K562 (cell line): ENCODE measurements around the gene TTC24. TPM values are rescaled to one million over a fixed set of nuclear protein-coding genes. Genes with fewer than 3 reads are reported as not detected.

Experiments used
- ATAC-seq: fragments of 200-7000 bp; cut with Tn5 transposase; 3 replicates; pipeline ENCODE4 v1.9.1; 2020; ENCODE audit warnings: moderate library complexity
- BruUV-seq: library from RNA; stranded (reverse); fragments of 400-500 nt; replicated peaks from 2 replicates; lab custom pipeline; 2021; lab: Mats Ljungman, UMichigan
- CTCF ChIA-PET: fragments of 300-600 bp; formaldehyde crosslinking; extraction: SDS; loops from one replicate; lab custom pipeline; 2021; ENCODE audit warnings: low intra/inter-chr PET ratio; lab: Yijun Ruan, JAX
- POLR2A ChIA-PET: fragments of 300-600, 350-650 bp; sonication (Branson Sonifier 250); formaldehyde crosslinking; extraction: SDS; loops from one replicate; lab custom pipeline; 2021; ENCODE audit warnings: antibody characterized with exemption, inconsistent platforms; lab: Yijun Ruan, JAX
- DNase-seq, 4 experiments: peaks; one replicate each; pipeline versions ENCODE4 v3.0.0 to v3.0.0-alpha.2; 2011 to 2018; ENCODE audit warnings: low spot score in 3 of 4, mixed read lengths in 3 of 4; ENCODE audit errors: extremely low read depth in 1 of 4
- FAIRE-seq: peaks from 2 replicates; lab custom pipeline; 2011; peaks lifted over from hg19 to GRCh38; lab: Jason Lieb, UNC
- H2AFZ ChIP-seq: 2 replicates; pipeline ENCODE4 v1.6.0; 2011; ENCODE audit warnings: low read depth, low read length, control low read depth, inconsistent platforms
- H3K27ac ChIP-seq: fragments of 200-600 bp; 3 replicates; pipeline ENCODE4 v1.8.0; 2011; ENCODE audit warnings: low read depth, mild to moderate bottlenecking, control low read depth, inconsistent platforms, low read length, moderate library complexity, mixed read lengths; ENCODE audit errors: extremely low read depth
- H3K27me3 ChIP-seq, 2 experiments: fragments of 300-600 bp in 1 of 2; 2 replicates in 1 of 2; 3 replicates in 1 of 2; pipeline versions ENCODE4 v1.6.0 to v1.8.0; 2011; ENCODE audit warnings: inconsistent platforms in 2 of 2, low read length in 2 of 2, mild to moderate bottlenecking in 1 of 2, mixed read lengths in 1 of 2, moderate library complexity in 1 of 2; ENCODE audit not compliant: control insufficient read depth in 2 of 2, insufficient read depth in 2 of 2
- H3K36me3 ChIP-seq: fragments of 300-600 bp; 3 replicates; pipeline ENCODE4 v1.8.0; 2011; ENCODE audit warnings: mild to moderate bottlenecking, low read length, inconsistent platforms; ENCODE audit not compliant: control insufficient read depth, insufficient read depth
- H3K4me1 ChIP-seq, 2 experiments: fragments of 200-600 bp in 1 of 2; replicated peaks in 1 of 2; 2 replicates in 1 of 2; 3 replicates in 1 of 2; pipeline versions ENCODE4 v1.5.1 to v1.8.0; 2011; ENCODE audit warnings: inconsistent platforms in 2 of 2, low read length in 2 of 2, mild to moderate bottlenecking in 1 of 2, mixed read lengths in 1 of 2, moderate library complexity in 1 of 2; ENCODE audit not compliant: control insufficient read depth in 2 of 2, insufficient read depth in 2 of 2
- H3K4me2 ChIP-seq: 2 replicates; pipeline ENCODE4 v1.6.1; 2011; ENCODE audit warnings: low read length, control low read depth, inconsistent platforms, mixed read lengths; ENCODE audit not compliant: insufficient read depth
- H3K4me3 ChIP-seq: fragments of 200-600 bp; sonication (generic), shearing (Covaris generic); 2 replicates; pipeline ENCODE4 v1.5.1; 2016; ENCODE audit warnings: control low read depth, inconsistent platforms
- H3K79me2 ChIP-seq: fragments of 200-600 bp; 3 replicates; pipeline ENCODE4 v1.8.0; 2011; ENCODE audit warnings: low read length, inconsistent platforms; ENCODE audit not compliant: control insufficient read depth, insufficient read depth
- H3K9ac ChIP-seq, 2 experiments: 2 replicates each; pipeline versions ENCODE4 v1.6.0 to v1.6.1; 2011; ENCODE audit warnings: low read depth in 2 of 2, low read length in 2 of 2, control low read depth in 1 of 2, inconsistent platforms in 1 of 2, mild to moderate bottlenecking in 1 of 2, mixed read lengths in 1 of 2; ENCODE audit not compliant: insufficient read depth in 1 of 2
- H3K9me1 ChIP-seq: one replicate; pipeline ENCODE4 v1.6.0; 2011; ENCODE audit warnings: inconsistent platforms, mild to moderate bottlenecking, low read length, moderate library complexity; ENCODE audit not compliant: control insufficient read depth, insufficient read depth
- H3K9me3 ChIP-seq: replicated peaks from 2 replicates; pipeline ENCODE4 v1.5.1; 2011; ENCODE audit warnings: low read depth, low read length, inconsistent platforms; ENCODE audit not compliant: control insufficient read depth, insufficient read depth
- H4K20me1 ChIP-seq: replicated peaks from 2 replicates; pipeline ENCODE4 v1.6.1; 2011; ENCODE audit warnings: low read length, inconsistent platforms, mixed read lengths; ENCODE audit not compliant: control insufficient read depth, insufficient read depth
- CHD4 ChIP-seq: fragments of 200-600 bp; sonication (generic); IDR thresholded peaks from 3 replicates; pipeline ENCODE4 v1.6.1; 2012; ENCODE audit warnings: low read depth, mild to moderate bottlenecking, mixed read lengths, low read length, inconsistent platforms; ENCODE audit not compliant: insufficient read depth, insufficient replicate concordance, poor library complexity, severe bottlenecking
- ESRRA ChIP-seq: fragments of 450-650 bp; IDR thresholded peaks from 2 replicates; pipeline ENCODE4 v1.6.1; 2014; ENCODE audit warnings: low read depth, mild to moderate bottlenecking, moderate library complexity, borderline replicate concordance
- MXD1 ChIP-seq: fragments of 250-450 bp; sonication (Bioruptor Pico); IDR thresholded peaks from 2 replicates; pipeline ENCODE4 v1.8.0; 2021; ENCODE audit warnings: borderline replicate concordance, mild to moderate bottlenecking, moderate library complexity; ENCODE audit not compliant: poor library complexity, severe bottlenecking
- NR4A1 ChIP-seq, 2 experiments: fragments of 250-450 bp in 1 of 2; fragments of 450-650 bp in 1 of 2; sonication (Bioruptor Pico) in 1 of 2; IDR thresholded peaks; 2 replicates each; pipeline versions ENCODE4 v1.4.0 to v1.6.1; 2016 to 2020; ENCODE audit warnings: mild to moderate bottlenecking in 2 of 2, missing compliant biosample characterization in 1 of 2, missing genetic modification characterization in 1 of 2, moderate library complexity in 1 of 2
- RBFOX2 ChIP-seq: fragments of 200-400 bp; formaldehyde crosslinking; IDR thresholded peaks from 2 replicates; pipeline ENCODE4 v1.6.1; 2017; ENCODE audit warnings: low read depth, mild to moderate bottlenecking, low read length, moderate library complexity
- TSC22D4 ChIP-seq: fragments of 450-650 bp; IDR thresholded peaks from 2 replicates; pipeline ENCODE4 v1.6.1; 2016; ENCODE audit warnings: missing genetic modification characterization, missing biosample characterization, control low read depth
- ZNF174 ChIP-seq: fragments of 250-450 bp; sonication (Bioruptor Pico); IDR thresholded peaks from 2 replicates; pipeline ENCODE4 v1.4.0; 2020; ENCODE audit warnings: mild to moderate bottlenecking
- ZNF3 ChIP-seq: fragments of 250-450 bp; sonication (Bioruptor Pico); IDR thresholded peaks from 2 replicates; pipeline ENCODE4 v1.5.0; 2021; ENCODE audit warnings: mild to moderate bottlenecking, moderate library complexity
- WGBS: fragments of 100-300 bp; shearing (Covaris generic); methylation state at CpG from one replicate; pipeline ENCODE4 v1.1.6; 2016; ENCODE audit warnings: low coverage, mixed read lengths; ENCODE audit not compliant: insufficient coverage; ENCODE audit errors: missing lambda C conversion rate; 5-methylcytosine and 5-hydroxymethylcytosine counted together
- in situ Hi-C: fragments of 300-500 bp; cut with MboI; formaldehyde crosslinking; loops from 4 replicates; pipeline ENCODE4 v1.15.0; 2018; ENCODE audit warnings: inconsistent platforms, mixed read lengths
- intact Hi-C: fragments of 100-400 bp; cut with micrococcal nuclease; formaldehyde crosslinking; loops from 2 replicates; pipeline ENCODE4 v1.14.2; 2022
- polyA plus RNA-seq, 8 experiments: library from polyadenylated mRNA; depleted of rRNA in 4 of 8; stranded (reverse) in 5 of 8; unstranded in 3 of 8; fragments of >200 nt; fragmentation: Nextera tagmentation in 2 of 8; fragmentation: Illumina TruSeq in 1 of 8; extraction: Ambion mirVana in 2 of 8; extraction: Trizol in 1 of 8; gene quantifications; 2 replicates each; pipeline versions ENCODE4 v1.2.1 to v1.2.3, GENCODE V29; 2011 to 2014; ENCODE audit warnings: inconsistent platforms in 1 of 8, missing spikeins in 1 of 8
- total RNA-seq, 7 experiments: library from RNA; depleted of rRNA in 6 of 7; stranded (reverse); fragments of >200 nt in 6 of 7; fragmentation: Illumina TruSeq in 2 of 7; extraction: Trizol in 2 of 7; gene quantifications; 2 replicates each; pipeline versions ENCODE4 v1.2.1 to v1.2.3, GENCODE V29; 2011 to 2021; ENCODE audit warnings: low replicate concordance in 1 of 7

TTC24 gene
- total and polyA plus RNA-seq, 9 of the 15 experiments (the other 6 are each of a cell fraction or from before 2014, with no cell fraction given): not detected

DNA sequence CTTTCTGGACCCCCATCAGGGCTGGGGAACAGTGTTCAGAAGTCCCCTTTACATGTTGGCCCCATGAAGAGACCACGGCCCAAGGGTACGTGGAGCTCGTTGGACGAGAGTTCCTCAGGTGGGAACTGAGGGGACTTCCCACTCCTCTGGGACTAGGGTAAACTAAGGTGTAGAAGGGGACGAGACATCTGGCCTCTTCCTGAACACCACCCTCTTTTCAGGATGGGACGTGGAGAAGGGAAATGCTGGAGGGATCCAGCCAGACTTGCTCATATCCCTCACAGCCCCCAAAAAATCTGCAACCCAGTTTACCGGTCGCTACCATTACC lies 14.1 kb downstream of the TTC24 start:
- in situ Hi-C loops (no loop called here), intact Hi-C loops (no loop called here)
- FAIRE-seq (no peak), DNase-seq (no peak), ATAC-seq (no peak)
- CTCF ChIA-PET: no interaction called here
- H3K4me1 ChIP-seq: peaks cover 7 to 15% of the 10 kb centered on the region in 2 experiments; a peak in 4 of 5 replicates
- WGBS: 91% methylated on average over 8 of the region's 8 CpGs
- no TSS peak for BruUV-seq
- H3K27ac ChIP-seq: no peak overlapping the region
- no peaks in the 10 kb centered on the region for H4K20me1 ChIP-seq
- POLR2A ChIA-PET: interaction anchor here (0.6 to 1.9 kb wide), 8 partner anchors 8 to 869 kb away, joined by 3 to 6 read pairs (median 3); partner anchors contain the start of gene GPATCH4
- H2AFZ ChIP-seq: no peak overlapping the region
- no peaks in the 10 kb centered on the region for H3K9me3 ChIP-seq
- no peak overlapping the region for H3K4me2 ChIP-seq
- H3K9ac ChIP-seq: no peak overlapping the region; a peak in 1 of 4 replicates
- H3K4me3 ChIP-seq: no peak overlapping the region
- peaks cover 66% of the 10 kb centered on the region for H3K36me3 ChIP-seq
- no peaks in the 10 kb centered on the region for H3K27me3 ChIP-seq
- TF ChIP-seq CHD4 (no peak), RBFOX2 (peak; percentile 6; the same call in 1 of the 2 replicates)
- no peaks in the 10 kb centered on the region for H3K9me1 ChIP-seq
- H3K79me2 ChIP-seq: peaks cover 32% of the 10 kb centered on the region

DNA sequence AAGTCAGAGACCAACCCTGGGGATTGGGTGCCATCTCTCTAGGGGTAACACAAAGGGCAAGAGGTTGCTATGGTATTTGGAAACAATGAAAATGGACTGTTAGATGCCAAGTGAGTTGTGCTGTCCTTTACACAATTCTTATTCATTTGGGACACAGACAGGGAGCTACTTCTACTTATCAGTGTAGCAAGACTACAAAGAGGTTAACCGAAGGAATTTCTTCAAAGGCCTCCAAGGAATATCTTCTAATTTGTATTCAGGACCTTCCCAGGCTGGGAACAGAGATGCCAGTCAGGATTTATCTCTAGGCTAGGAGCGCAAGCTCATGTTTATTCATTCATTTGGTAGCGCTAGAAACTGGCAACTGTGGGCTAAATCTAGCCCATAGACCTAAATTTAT lies 14.7 kb downstream of the TTC24 start:
- H3K27ac ChIP-seq: no peak overlapping the region
- no peaks in the 10 kb centered on the region for H3K27me3 ChIP-seq
- ATAC-seq (no peak), FAIRE-seq (no peak)
- no peaks in the 10 kb centered on the region for H3K9me3 ChIP-seq
- no peak overlapping the region for H3K4me3 ChIP-seq
- POLR2A ChIA-PET: interaction anchor here (0.5 to 1.6 kb wide), 6 partner anchors 9 to 133 kb away, joined by 3 to 6 read pairs (median 4); no protein-coding TSS in a partner anchor
- BruUV-seq: no TSS peak
- 83% methylated on average over 3 of the region's 3 CpGs for WGBS
- peaks cover 71% of the 10 kb centered on the region for H3K36me3 ChIP-seq
- intact Hi-C loops: no loop called here
- no peak overlapping the region for H2AFZ ChIP-seq
- H3K9me1 ChIP-seq: no peaks in the 10 kb centered on the region
- peaks cover 37% of the 10 kb centered on the region for H3K79me2 ChIP-seq
- no peak for TF ChIP-seq TSC22D4
- TF ChIP-seq MXD1 (CRISPR knock-in tag): no peak
- no peak for TF ChIP-seq ESRRA
- no peak for TF ChIP-seq ZNF3 (CRISPR knock-in tag)
- no peak for TF ChIP-seq ZNF174
- TF ChIP-seq NR4A1 (CRISPR knock-in tag; IDR thresholded peaks at IDR 0.05): no peak
- TF ChIP-seq NR4A1 (tag; IDR thresholded peaks at IDR 0.05): no peak
- TF ChIP-seq, all 486 proteins: peak for 0
- no peak for DNase-seq
- H3K4me2 ChIP-seq: no peak overlapping the region
- peaks cover 7 to 15% of the 10 kb centered on the region in 2 experiments; a peak in 4 of 5 replicates for H3K4me1 ChIP-seq
- no peaks in the 10 kb centered on the region for H4K20me1 ChIP-seq
- no peak overlapping the region for H3K9ac ChIP-seq
- CTCF ChIA-PET: no interaction called here
- in situ Hi-C loops: no loop called here
